ENCODE data around the gene ZNF771. TPM values are rescaled to one million over a fixed set of nuclear protein-coding genes. Genes with fewer than 3 reads are reported as not detected.

The ZNF771 gene
- total RNA-seq, 1 experiment from 2014 or later, result 19.0 TPM

DNA sequence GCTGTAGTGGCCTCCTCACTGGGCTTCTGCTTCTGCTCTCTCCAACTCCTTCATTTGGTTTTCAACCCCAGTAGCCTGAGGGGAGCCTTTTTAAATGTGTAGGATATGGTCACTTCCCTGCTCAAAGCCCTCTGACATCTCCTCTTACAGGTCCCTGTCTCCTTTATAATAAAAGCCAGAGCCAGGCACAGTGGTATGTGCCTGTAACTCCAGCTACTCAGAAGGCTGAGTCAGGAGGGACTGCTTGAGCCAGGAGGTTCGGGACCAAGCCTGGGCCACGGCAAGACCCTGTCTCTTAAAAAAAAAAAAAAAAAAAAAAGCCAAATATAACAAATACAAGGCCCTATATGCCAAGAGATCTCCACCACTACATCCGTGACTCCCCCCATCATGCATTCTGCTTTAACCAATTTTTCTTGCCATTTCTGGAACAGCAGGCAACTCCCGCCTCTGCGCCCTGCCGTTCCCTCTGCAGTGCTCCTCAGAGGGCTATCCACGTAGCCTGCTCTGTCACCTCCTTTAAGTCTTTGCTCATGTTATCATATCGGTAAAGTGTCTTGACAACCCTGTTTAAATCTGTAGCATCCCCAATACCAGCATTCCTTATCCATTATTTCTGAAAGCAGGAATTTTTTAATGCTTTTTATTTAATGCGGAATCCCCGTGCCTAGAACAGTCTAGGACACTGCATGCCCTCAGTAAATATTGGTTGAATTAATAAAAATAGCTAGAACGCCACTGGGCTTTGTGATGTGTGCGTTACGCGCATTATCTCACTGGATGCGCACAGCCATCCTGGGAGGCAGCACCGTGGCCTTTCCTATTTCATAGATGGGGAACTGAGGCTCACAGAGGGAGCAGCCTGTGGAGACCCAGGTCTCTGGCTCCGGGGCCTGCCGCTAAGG lies 9.5 kb downstream of the ZNF771 start:
- Histone ChIP-seq H2AFZ (peak overlapping the region; percentile 88; the same call in 1 of the 2 replicates), H3K4me3 (peak overlapping the region; percentile 69; the same call in 1 of the 2 replicates), H4K20me1 (ENCODE audit: insufficient read depth) (no peaks in the 10 kb centered on the region), H3K4me2 (peak overlapping the region; percentile 81), H3F3A (ENCODE audit: insufficient read depth, low read depth) (peaks cover 43% of the 10 kb centered on the region), H3K27ac (no peak overlapping the region), H3K9me2 (ENCODE audit: insufficient read depth) (no peaks in the 10 kb centered on the region), H3K4me1 (replicated peaks; ENCODE audit: insufficient read depth) (peaks cover 7% of the 10 kb centered on the region; the same call in 1 of the 2 replicates), H3K79me2 (ENCODE audit: low read depth) (no peaks in the 10 kb centered on the region), H3K27me3 (ENCODE audit: insufficient read depth, low read depth) (no peaks in the 10 kb centered on the region), H3K9me3 (ENCODE audit: insufficient read depth, low read depth) (no peaks in the 10 kb centered on the region), H3K36me3 (ENCODE audit: low read depth) (peaks cover 6% of the 10 kb centered on the region; the same call in 1 of the 2 replicates)
- intact Hi-C loops (cut with micrococcal nuclease; ENCODE audit: unreplicated experiment), result no loop called here
- POLR2A ChIA-PET (ENCODE audit: unreplicated experiment), result interaction anchor here (0.5 to 1.3 kb wide), 8 partner anchors 9 to 472 kb away, joined by 3 to 16 read pairs (median 5); partner anchors contain the start of gene ZNF771
- TF ChIP-seq EZH2 (IDR thresholded peaks at IDR 0.05; ENCODE audit: low read depth), result no peak
- TF ChIP-seq CTCF (conservative IDR thresholded peaks at IDR 0.05), result no peak
- no TSS peak for BruUV-seq (replicated peaks)
- CTCF ChIA-PET, result interaction anchor here (0.6 to 1.5 kb wide), 5 partner anchors 7 to 217 kb away, joined by 3 to 11 read pairs (median 5); partner anchors contain the start of gene DCTPP1
- DNase-seq, result no peak

- DNase-seq, result peak; percentile 81 to 94
- H3K4me1 ChIP-seq (replicated peaks; ENCODE audit: insufficient read depth), result peaks cover 7% of the 10 kb centered on the region; the same call in 1 of the 2 replicates
- peaks cover 46% of the 10 kb centered on the region for H3F3A ChIP-seq (ENCODE audit: insufficient read depth, low read depth)
- peak overlapping the region; percentile 81 for H3K4me2 ChIP-seq
- H2AFZ ChIP-seq, result peak overlapping the region; percentile 88
- no peaks in the 10 kb centered on the region for H3K27me3 ChIP-seq (ENCODE audit: insufficient read depth, low read depth)
- TF ChIP-seq EZH2 (IDR thresholded peaks at IDR 0.05; ENCODE audit: low read depth) (no peak), CTCF (conservative IDR thresholded peaks at IDR 0.05) (no peak)
- H3K27ac ChIP-seq, result peak overlapping the region; percentile 49; the same call in 1 of the 2 replicates
- no peaks in the 10 kb centered on the region for H3K79me2 ChIP-seq (ENCODE audit: low read depth)
- intact Hi-C loops (cut with micrococcal nuclease; ENCODE audit: unreplicated experiment), result no loop called here
- no TSS peak for BruUV-seq (replicated peaks)
- H3K9me2 ChIP-seq (ENCODE audit: insufficient read depth), result no peaks in the 10 kb centered on the region
- peaks cover 6% of the 10 kb centered on the region; the same call in 1 of the 2 replicates for H3K36me3 ChIP-seq (ENCODE audit: low read depth)
- peak overlapping the region; percentile 69 for H3K4me3 ChIP-seq
- POLR2A ChIA-PET (ENCODE audit: unreplicated experiment), result interaction anchor here (0.5 to 1.3 kb wide), 10 partner anchors 8 to 473 kb away, joined by 3 to 16 read pairs (median 4); partner anchors contain the start of gene ZNF771
- no peaks in the 10 kb centered on the region for H3K9me3 ChIP-seq (ENCODE audit: insufficient read depth, low read depth)
- H4K20me1 ChIP-seq (ENCODE audit: insufficient read depth), result no peaks in the 10 kb centered on the region
- CTCF ChIA-PET, result interaction anchor here (0.6 to 1.5 kb wide), 5 partner anchors 8 to 216 kb away, joined by 3 to 11 read pairs (median 5); partner anchors contain the start of gene DCTPP1
These were observed 10.3 kb downstream of the ZNF771 start for GRCh38 chr16:30417529-30418349.

All from PC-9 (cell line).